GM18499 (cell line): ENCODE data around the gene LRIG1.

Source experiments
- ATAC-seq: cut with Tn5 transposase; IDR thresholded peaks from one replicate; pipeline ENCODE4 v1.9.1; 2021; ENCODE audit warnings: moderate number of reproducible peaks; ENCODE audit not compliant: insufficient read depth, unreplicated experiment

Gene LRIG1

DNA sequence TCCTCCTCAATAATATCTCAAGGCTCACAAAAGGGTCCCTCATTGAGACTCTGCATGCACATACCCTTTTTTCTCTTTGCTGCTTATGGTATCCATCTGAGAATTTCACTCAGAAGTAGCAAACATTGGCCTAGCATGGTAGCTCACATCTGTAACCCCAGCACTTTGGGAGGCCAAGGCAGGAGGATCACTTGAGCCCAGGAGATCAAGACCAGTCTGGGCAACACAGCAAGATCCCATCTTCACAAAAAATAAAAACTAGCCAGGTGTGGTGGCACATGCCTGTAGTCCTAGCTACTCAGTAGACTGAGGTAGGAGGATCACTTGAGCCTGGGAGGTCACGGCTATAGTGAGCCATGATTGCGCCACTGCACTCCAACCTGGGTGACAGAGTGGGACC, 11.7 kb downstream of the LRIG1 start:
- ATAC-seq: no peak

DNA sequence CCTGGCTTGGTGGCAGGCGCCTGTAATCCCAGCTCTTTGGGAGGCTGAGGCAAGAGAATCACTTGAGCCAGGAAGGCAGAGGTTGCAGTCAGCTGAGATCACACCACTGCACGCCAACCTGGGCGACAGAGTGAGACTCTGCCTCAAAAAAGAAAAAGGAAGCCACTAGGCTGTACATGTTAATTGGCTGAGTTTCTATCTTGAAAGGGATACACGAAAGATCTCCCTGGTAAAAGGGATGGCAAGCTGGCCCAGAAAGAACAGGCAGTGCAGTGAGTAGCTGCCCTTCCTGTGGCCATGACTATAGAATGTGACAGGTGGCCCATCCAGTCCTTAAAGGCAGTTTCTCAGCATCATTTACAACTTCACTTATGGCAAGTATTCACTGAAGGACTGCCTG, 12.3 kb downstream of the LRIG1 start:
- no peak for ATAC-seq

DNA sequence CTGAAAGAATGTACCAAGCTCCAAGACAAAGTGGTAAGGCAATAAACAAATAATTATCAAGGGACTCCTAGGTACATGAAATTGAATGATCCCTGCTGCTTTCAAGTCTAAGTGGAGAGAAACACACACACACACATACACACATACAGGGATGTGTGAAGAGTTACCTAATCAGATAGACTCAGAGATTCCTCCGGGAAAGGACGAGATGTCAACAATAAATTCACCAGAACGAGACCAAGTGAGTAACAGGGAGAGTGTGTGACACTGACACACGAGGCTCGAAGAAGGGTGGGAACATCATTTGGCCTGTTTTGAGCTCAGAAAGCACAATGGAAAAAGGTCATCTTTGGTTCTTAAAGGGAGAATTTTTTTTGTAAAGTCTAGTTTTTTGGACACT, 13.4 kb downstream of the LRIG1 start:
- no peak for ATAC-seq

GRCh38 chr3:66486646-66487045, 14.2 kb downstream of the LRIG1 start:
- ATAC-seq: no peak

- ATAC-seq: no peak
Measured at GRCh38 chr3:66486202-66486601, 14.6 kb downstream of the LRIG1 start.

DNA sequence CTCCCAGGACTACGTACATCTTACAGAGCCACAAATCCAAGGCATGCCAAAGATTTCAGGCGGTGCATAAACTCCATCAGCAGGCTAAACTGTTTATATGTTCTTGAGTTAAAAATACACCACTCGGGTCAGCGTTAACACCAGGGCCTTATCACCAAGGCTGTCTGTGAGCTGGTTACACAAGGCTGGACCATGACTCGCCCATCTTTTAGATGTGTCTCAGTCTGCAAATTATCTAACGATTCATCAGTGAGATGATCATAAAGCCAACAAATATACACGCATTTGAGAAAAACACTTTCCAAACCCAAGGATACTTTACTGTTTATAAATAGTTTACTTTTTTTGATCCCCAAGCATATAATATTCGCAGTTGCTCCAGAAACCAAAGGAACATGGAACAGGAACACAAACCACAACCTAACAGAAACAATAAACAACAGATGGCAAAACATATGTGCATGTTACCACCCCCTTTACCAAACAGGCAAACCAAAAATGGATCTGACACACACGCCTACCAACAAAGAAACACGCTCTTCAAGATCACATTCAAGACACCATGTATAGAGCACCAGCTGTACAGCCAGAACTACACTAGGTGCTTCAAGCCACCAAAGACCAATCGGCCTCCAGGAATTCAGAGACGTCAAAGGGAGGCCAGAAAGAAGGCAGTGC, 15.4 kb downstream of the LRIG1 start:
- ATAC-seq: no peak

GRCh38 chr3:66484106-66484844, 16.5 kb downstream of the LRIG1 start:
- no peak for ATAC-seq

- no peak for ATAC-seq
Measured at GRCh38 chr3:66483409-66483906, 17.4 kb downstream of the LRIG1 start.

DNA sequence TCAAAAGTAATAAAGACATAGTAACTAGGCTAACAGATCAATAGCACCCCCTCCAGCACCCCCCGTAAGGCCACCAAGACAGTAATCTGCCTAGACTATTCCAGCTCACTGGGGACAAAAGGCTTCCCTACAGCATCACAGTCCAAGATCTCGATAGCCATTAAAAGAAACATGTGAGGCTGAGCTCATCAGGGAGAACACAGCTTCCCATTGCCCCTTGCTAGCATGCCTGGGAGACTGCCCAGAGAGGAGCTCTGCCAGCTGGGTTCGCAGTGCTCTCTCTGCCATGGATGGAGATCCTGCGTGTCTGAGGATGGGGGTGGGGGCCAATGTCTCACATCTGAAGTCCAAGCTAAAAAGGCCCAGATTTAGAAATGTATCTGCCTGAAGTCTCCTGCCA, 17.8 kb downstream of the LRIG1 start:
- ATAC-seq: no peak

GRCh38 chr3:66482018-66482404, 18.8 kb downstream of the LRIG1 start:
- no peak for ATAC-seq

- ATAC-seq: no peak
Measured at GRCh38 chr3:66481071-66482017, 19.5 kb downstream of the LRIG1 start.

GRCh38 chr3:66480666-66481065, 20.2 kb downstream of the LRIG1 start:
- no peak for ATAC-seq

DNA sequence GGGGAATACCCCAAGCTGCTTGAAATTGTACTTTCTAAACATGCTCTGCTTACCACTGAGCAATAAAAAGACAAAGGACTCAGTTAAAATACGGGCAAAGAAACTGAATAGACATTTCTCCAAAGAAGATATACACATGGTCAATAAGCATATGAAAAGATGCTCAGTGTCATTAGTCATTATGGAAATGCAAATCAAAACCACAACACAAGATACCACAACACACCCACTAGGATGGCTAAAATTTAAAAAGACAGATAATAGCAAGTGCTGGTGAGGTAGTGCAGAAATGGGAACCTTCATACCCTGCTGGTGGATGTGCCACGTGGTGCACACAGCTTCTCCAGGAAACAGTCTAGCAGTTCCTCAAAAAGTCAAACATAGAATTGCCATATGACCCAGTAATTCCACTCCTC, 21.3 kb downstream of the LRIG1 start:
- ATAC-seq: peak; percentile 60

GRCh38 chr3:66478960-66479359, 21.9 kb downstream of the LRIG1 start:
- no peak for ATAC-seq

GRCh38 chr3:66477856-66478255, 23.0 kb downstream of the LRIG1 start:
- ATAC-seq: no peak

DNA sequence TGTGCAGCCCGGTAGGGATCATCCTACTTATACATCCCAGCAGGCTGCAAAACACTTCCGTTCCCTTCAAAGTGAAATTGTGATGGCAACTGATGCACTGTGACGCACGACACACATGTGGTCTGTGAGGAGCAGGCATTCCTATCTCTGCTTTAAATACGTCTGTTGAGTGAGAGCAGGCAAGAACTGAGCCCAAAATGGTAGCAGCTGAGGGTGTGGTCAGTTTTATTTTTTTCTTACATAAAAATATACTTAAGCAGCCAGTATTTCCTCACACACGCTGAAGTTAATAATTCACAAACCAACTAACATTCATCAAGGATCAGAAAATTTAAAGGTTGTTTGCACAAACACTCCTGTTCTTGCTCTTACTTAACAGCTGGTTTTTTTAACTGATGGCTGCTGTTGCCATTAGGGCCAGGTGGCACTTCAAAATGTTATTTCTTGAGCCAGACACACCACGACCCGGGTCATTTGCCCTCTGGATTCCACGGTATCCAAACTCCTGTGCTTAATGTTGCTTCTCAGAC, 23.9 kb downstream of the LRIG1 start:
- no peak for ATAC-seq

GRCh38 chr3:66475386-66476020, 25.3 kb downstream of the LRIG1 start:
- no peak for ATAC-seq

GRCh38 chr3:66473692-66474091, 27.1 kb downstream of the LRIG1 start:
- ATAC-seq: no peak

GRCh38 chr3:66473181-66473580, 27.6 kb downstream of the LRIG1 start:
- no peak for ATAC-seq
